Kidney epithelial cell (primary cell): Measurements from ENCODE around the gene CEP112. TPM values are rescaled to one million over a fixed set of nuclear protein-coding genes. Genes with fewer than 3 reads are reported as not detected.

Experiments used
- DNase-seq: peaks from one replicate; pipeline ENCODE4 v3.0.0-alpha.2; 2010; ENCODE audit warnings: low read depth
- H3K27me3 ChIP-seq: 2 replicates; pipeline ENCODE4 v1.6.0; 2011; ENCODE audit warnings: low read length; ENCODE audit not compliant: control insufficient read depth, insufficient read depth
- H3K36me3 ChIP-seq: 2 replicates; pipeline ENCODE4 v1.5.1; 2011; ENCODE audit warnings: low read length; ENCODE audit not compliant: control insufficient read depth, insufficient read depth
- H3K4me3 ChIP-seq: 2 replicates; pipeline ENCODE4 v1.5.1; 2011; ENCODE audit warnings: low read depth, mild to moderate bottlenecking, control low read depth, low read length
- CTCF ChIP-seq: IDR thresholded peaks from 2 replicates; pipeline ENCODE4 v1.5.1; 2011; ENCODE audit warnings: mild to moderate bottlenecking, moderate library complexity, low read length, control low read depth, inconsistent platforms; ENCODE audit not compliant: insufficient read depth, poor library complexity, severe bottlenecking
- total RNA-seq: library from RNA; depleted of rRNA; stranded (reverse); fragments of >200 nt; gene quantifications from 2 replicates; pipeline ENCODE4 v1.2.3, GENCODE V29; 2015

CEP112 gene
- total RNA-seq, 1 donor from 2014 or later: 6.5 TPM

DNA sequence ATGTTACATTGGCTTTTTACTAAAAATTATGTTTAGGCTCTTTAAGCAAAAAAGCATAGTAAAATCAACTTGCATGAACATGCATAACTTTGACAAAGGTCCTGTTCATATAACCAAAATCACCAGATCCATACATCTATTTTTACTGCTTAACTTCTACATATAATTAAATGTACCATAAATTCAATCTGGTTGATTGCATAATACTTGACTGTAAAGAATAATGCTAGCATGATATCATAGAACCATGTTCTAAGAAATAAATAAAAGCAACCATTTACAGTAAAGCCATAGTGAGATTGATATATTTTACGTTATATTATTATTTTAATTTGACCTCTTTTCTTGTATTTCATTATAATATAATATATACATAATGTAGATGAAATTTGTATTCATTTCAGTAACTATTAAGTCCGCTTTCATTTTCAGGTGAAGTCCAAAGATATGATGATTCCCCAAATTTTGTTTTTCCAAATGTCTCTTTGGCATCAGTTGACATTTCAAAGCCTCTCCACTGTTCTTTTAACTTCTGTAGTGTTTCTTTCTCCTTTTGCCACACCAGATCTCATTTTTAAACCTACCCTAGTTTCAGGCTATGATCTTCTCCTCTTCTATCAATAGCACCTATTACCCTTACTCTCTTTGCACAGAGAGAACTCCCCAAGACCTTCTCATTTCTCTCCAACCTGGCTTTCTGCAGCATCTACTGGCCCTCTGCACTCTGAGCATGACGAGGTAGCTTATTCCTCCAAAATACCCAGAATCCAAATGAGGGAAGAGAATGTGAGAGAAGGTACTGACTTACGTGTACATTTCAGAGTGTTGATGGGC lies 35.5 kb upstream of the CEP112 start:
- DNase-seq: no peak
- no peak overlapping the region for H3K4me3 ChIP-seq
- TF ChIP-seq CTCF: no peak
- H3K27me3 ChIP-seq: no peaks in the 10 kb centered on the region
- H3K36me3 ChIP-seq: no peaks in the 10 kb centered on the region

DNA sequence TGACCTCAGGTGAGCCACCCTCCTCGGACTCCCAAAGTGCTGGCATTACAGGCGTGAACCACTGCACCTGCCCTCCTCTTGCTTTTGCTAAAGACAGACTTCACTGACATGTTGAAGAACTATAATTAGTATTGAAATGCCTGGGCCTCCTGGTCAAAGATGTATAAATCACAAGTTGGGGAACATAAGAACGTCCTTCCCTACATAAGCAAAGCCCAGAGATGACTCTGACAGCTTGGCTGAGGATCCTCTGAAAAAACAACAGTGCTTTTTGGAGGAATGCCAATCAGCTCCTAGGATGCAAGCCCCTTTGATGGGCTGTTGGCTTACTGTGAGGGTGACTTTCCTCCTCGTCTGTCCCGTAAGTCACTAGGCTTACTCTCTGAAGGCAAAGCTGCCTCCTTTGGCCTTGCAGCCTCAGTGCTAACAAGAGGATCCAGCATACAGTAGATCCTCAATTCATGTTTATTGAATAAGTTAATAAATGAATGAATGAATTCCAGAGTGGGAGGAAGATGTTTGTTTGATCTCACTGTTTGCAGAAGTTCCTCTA lies 30.9 kb upstream of the CEP112 start:
- H3K4me3 ChIP-seq: no peak overlapping the region
- no peaks in the 10 kb centered on the region for H3K27me3 ChIP-seq
- no peak for TF ChIP-seq CTCF
- H3K36me3 ChIP-seq: no peaks in the 10 kb centered on the region
- no peak for DNase-seq

- no peak for TF ChIP-seq CTCF
- Histone ChIP-seq H3K4me3 (no peak overlapping the region), H3K36me3 (no peaks in the 10 kb centered on the region), H3K27me3 (no peaks in the 10 kb centered on the region)
- DNase-seq: no peak
These were observed 30.0 kb upstream of the CEP112 start for GRCh38 chr17:66221755-66222530.

- no peaks in the 10 kb centered on the region for H3K27me3 ChIP-seq
- no peak overlapping the region for H3K4me3 ChIP-seq
- no peaks in the 10 kb centered on the region for H3K36me3 ChIP-seq
- no peak for DNase-seq
- TF ChIP-seq CTCF: no peak
These were observed 29.4 kb upstream of the CEP112 start for GRCh38 chr17:66221343-66221742.

DNA sequence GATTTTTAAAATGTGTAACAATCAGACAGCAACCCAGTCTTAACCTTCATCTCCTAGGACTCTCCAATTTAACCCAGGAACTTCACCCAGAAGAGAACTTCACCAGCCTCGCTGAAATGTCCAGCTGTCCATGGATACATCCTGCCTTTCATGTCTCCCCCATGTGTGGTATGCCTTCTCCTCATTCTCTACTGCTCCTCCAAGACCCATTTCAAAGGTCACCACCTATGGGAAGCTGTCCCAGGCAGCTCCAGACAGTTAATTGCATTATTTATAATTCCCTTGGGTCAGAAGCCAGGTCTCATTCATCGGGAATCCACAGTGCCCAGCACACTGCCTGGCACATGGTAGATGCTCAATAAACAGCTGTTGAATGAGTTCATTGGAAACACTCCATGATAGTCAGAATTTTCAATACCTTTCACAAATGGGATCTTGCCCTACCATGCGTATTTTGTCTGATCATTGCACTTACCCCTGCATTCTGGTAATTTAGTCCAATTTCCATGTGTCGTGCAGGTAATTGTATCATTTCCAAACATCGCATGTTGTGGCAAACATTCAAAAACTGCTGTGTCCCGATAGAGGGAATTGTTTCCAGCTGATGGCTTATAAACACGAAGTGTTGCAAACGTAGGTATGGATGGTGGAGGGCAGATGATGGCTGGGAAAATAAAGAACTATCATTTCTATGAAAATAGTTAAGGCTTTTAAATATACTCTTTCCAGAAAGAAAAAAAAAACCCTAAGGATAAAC lies 28.3 kb upstream of the CEP112 start:
- no peak for DNase-seq
- Histone ChIP-seq H3K27me3 (peaks cover 1% of the 10 kb centered on the region), H3K4me3 (no peak overlapping the region), H3K36me3 (no peaks in the 10 kb centered on the region)
- no peak for TF ChIP-seq CTCF
